Measurements from ENCODE around the gene BRD4.

Gene BRD4

GRCh38 chr19:15292847-15293582, 39.3 kb downstream of the BRD4 start:
- in situ Hi-C loops (cut with HindIII; ENCODE audit: low sequenced_read_pairs): loop anchor here (5.0 kb wide), 3 partner anchors 34 to 84 kb away; partner anchors contain the start of gene AKAP8

- in situ Hi-C loops (cut with HindIII; ENCODE audit: low sequenced_read_pairs): loop anchor here (5.0 kb wide), 3 partner anchors 35 to 85 kb away; partner anchors contain the start of gene AKAP8
Measured at GRCh38 chr19:15292140-15292539, 40.2 kb downstream of the BRD4 start.

- in situ Hi-C loops (cut with HindIII; ENCODE audit: low sequenced_read_pairs): loop anchor here (5.0 kb wide), 3 partner anchors 36 to 86 kb away; partner anchors contain the start of gene AKAP8
Measured at GRCh38 chr19:15291548-15292021, 40.8 kb downstream of the BRD4 start.

GRCh38 chr19:15291089-15291488, 41.2 kb downstream of the BRD4 start:
- in situ Hi-C loops (cut with HindIII; ENCODE audit: low sequenced_read_pairs): loop anchor here (5.0 kb wide), 3 partner anchors 36 to 86 kb away; partner anchors contain the start of gene AKAP8

GRCh38 chr19:15290166-15290565, 42.2 kb downstream of the BRD4 start:
- in situ Hi-C loops (cut with HindIII; ENCODE audit: low sequenced_read_pairs): loop anchor here (5.0 kb wide), 3 partner anchors 37 to 87 kb away; partner anchors contain the start of gene AKAP8

- in situ Hi-C loops (cut with HindIII; ENCODE audit: low sequenced_read_pairs): loop anchor here (5.0 kb wide), 3 partner anchors 38 to 88 kb away; partner anchors contain the start of gene AKAP8
Measured at GRCh38 chr19:15289673-15290072, 42.7 kb downstream of the BRD4 start.

- in situ Hi-C loops (cut with HindIII; ENCODE audit: low sequenced_read_pairs): no loop called here
Measured at GRCh38 chr19:15288146-15288963, 44.0 kb downstream of the BRD4 start.

GRCh38 chr19:15287496-15287895, 44.8 kb downstream of the BRD4 start:
- in situ Hi-C loops (cut with HindIII; ENCODE audit: low sequenced_read_pairs): no loop called here

- in situ Hi-C loops (cut with HindIII; ENCODE audit: low sequenced_read_pairs): no loop called here
Measured at GRCh38 chr19:15286688-15287365, 45.5 kb downstream of the BRD4 start.

GRCh38 chr19:15285896-15286591, 46.3 kb downstream of the BRD4 start:
- in situ Hi-C loops (cut with HindIII; ENCODE audit: low sequenced_read_pairs): no loop called here

- in situ Hi-C loops (cut with HindIII; ENCODE audit: low sequenced_read_pairs): no loop called here
Measured at GRCh38 chr19:15284896-15285295, 47.4 kb downstream of the BRD4 start.

GRCh38 chr19:15284091-15284490, 48.2 kb downstream of the BRD4 start:
- in situ Hi-C loops (cut with HindIII; ENCODE audit: low sequenced_read_pairs): no loop called here

- in situ Hi-C loops (cut with HindIII; ENCODE audit: low sequenced_read_pairs): no loop called here
Measured at GRCh38 chr19:15283141-15283883, 49.0 kb downstream of the BRD4 start.

- in situ Hi-C loops (cut with HindIII; ENCODE audit: low sequenced_read_pairs): no loop called here
Measured at GRCh38 chr19:15282311-15282705, 50.0 kb downstream of the BRD4 start.

- in situ Hi-C loops (cut with HindIII; ENCODE audit: low sequenced_read_pairs): no loop called here
Measured at GRCh38 chr19:15280915-15281683, 51.2 kb downstream of the BRD4 start.

GRCh38 chr19:15280048-15280725, 52.2 kb downstream of the BRD4 start:
- in situ Hi-C loops (cut with HindIII; ENCODE audit: low sequenced_read_pairs): no loop called here

GRCh38 chr19:15279326-15279904, 52.9 kb downstream of the BRD4 start:
- in situ Hi-C loops (cut with HindIII; ENCODE audit: low sequenced_read_pairs): no loop called here

GRCh38 chr19:15276620-15277215, 55.6 kb downstream of the BRD4 start:
- in situ Hi-C loops (cut with HindIII; ENCODE audit: low sequenced_read_pairs): no loop called here
